Measurements from ENCODE around the gene TSSK3.
A peak's percentile ranks its signal among the peaks of the same experiment; 100 is the strongest.
"Not testable (repeated sequence)": the region's sequence is repeated elsewhere in the genome, so short reads cannot be mapped to it uniquely, and the experiment has no call there.

Gene TSSK3

DNA sequence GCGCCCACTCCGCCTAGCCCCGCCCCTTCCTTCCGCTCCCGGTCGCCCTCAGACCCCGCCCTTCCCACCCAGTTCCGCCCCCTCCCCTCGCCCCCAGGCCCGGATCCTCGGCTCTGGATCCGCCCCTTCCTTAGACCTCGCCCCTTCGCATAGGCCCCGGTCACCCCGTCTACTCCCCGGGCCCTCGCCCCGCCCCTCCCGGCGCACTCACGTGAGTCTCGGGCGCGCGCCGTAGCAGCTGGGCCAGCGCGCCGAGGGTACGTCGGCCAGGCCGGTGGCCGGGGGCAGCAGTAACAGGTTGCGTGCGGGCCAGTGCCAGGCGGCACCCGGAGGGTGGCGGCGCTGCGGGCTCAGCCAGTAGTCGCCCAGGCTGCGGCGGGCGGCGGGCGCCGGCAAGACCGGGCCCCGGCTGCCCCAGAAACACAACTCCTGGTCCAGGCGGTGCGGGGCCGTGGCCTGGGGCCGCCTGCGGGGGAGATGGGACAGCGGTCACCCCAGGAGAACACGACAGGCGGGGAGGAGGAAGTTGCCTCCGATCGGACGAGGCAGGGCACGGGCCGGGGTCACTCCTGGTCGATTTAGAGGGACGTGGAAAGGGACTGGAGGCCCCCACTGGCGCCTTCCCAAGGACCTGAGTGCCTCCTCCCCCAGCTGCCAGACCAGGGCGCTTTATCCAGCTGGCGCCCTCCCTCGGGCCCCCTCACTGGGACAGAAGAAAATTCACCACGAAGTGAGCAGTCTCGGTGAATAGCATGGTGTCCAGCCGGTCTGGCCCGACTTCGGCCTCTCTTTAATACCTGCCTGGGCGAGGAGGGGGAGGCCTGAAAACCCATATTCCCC, 10.7 kb upstream of the TSSK3 start:
- H3K36me3 ChIP-seq (ENCODE audit: control insufficient read depth in 2 of 2, insufficient read depth in 2 of 2, low read length in 2 of 2) = no peaks in the 10 kb centered on the region
- H3K4me3 ChIP-seq (ENCODE audit: low read length in 2 of 2) = peak overlapping the region; percentile 78 to 85
- H3K27me3 ChIP-seq (ENCODE audit: control insufficient read depth in 2 of 2, insufficient read depth in 2 of 2, low read length in 2 of 2) = no peaks in the 10 kb centered on the region
- peak overlapping the region; percentile 79 to 92 for H3K9ac ChIP-seq (ENCODE audit: low read depth in 1 of 2, low read length in 2 of 2)
- H3K9me3 ChIP-seq (ENCODE audit: control insufficient read depth in 2 of 2, low read length in 2 of 2) = no peaks in the 10 kb centered on the region
- H3K27ac ChIP-seq (ENCODE audit: low read depth in 2 of 2, low read length in 2 of 2) = peak overlapping the region; percentile 85 to 86
- H3K4me1 ChIP-seq (ENCODE audit: control insufficient read depth in 2 of 2, insufficient read depth in 2 of 2, low read length in 2 of 2) = peaks cover 7 to 16% of the 10 kb centered on the region in 2 donors

DNA sequence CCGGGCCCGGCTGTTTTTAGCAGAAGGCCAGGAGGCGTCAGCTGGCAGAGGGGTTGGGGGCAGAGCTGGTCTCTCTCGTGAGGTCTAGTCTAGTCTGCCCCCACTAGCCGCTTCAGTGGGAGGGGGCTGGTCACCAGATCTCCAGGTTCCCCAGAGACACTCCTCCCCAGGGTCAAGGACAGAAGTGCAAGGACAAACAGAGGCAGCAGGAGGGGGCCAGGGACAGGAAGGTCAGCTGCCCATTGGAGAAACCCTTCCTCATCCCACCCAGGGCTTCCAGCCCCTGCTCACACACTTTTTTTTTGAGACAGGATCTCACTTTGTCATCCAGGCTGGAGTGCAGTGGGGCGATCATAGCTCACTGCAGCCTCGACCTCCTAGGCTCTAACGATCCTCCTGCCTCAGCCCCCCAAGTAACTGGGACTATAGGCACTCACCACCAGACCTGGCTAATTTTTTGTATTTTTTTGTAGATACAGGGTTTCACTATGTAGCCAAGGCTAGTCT, 10.0 kb upstream of the TSSK3 start:
- Histone ChIP-seq H3K27ac (ENCODE audit: low read depth in 2 of 2, low read length in 2 of 2) (peak overlapping the region; percentile 85 to 86), H3K9ac (ENCODE audit: low read depth in 1 of 2, low read length in 2 of 2) (peak overlapping the region; percentile 79 to 92), H3K9me3 (ENCODE audit: control insufficient read depth in 2 of 2, low read length in 2 of 2) (no peaks in the 10 kb centered on the region), H3K27me3 (ENCODE audit: control insufficient read depth in 2 of 2, insufficient read depth in 2 of 2, low read length in 2 of 2) (no peaks in the 10 kb centered on the region), H3K4me1 (ENCODE audit: control insufficient read depth in 2 of 2, insufficient read depth in 2 of 2, low read length in 2 of 2) (peaks cover 7 to 16% of the 10 kb centered on the region in 2 donors), H3K4me3 (ENCODE audit: low read length in 2 of 2) (peak overlapping the region; percentile 73 to 78), H3K36me3 (ENCODE audit: control insufficient read depth in 2 of 2, insufficient read depth in 2 of 2, low read length in 2 of 2) (no peaks in the 10 kb centered on the region)

DNA sequence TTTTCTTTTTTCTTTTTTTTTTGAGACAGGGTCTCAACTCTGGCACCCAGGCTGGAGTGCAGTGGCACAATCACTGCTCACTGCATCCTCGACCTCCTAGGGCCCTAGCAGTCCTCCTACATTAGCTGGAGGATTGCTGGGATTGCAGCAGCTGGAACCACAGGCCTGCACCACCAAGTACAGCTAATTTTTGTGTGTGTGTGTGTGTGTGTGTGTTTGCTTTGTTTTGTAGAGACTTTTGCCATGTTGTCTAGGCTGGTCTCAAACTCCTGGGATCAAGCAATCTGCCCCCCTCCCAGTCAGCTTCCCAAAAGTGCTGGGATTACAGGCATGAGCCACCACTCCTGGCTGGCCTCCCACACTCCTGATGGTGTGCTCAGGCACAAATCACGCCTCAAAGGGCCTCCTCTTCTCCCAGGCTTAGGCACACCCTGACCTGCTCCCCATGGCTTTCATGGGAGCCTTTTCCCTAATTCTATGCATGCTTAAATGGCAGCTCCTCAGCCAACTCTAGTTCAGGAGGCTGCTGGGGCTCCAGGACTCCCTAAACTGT, 9.4 kb upstream of the TSSK3 start:
- peak overlapping the region in 1 of 2 donors; percentile 43 for H3K27ac ChIP-seq (ENCODE audit: low read depth in 2 of 2, low read length in 2 of 2)
- H3K4me1 ChIP-seq (ENCODE audit: control insufficient read depth in 2 of 2, insufficient read depth in 2 of 2, low read length in 2 of 2) = peaks cover 7 to 16% of the 10 kb centered on the region in 2 donors
- peak overlapping the region in 1 of 2 donors; percentile 92 for H3K9ac ChIP-seq (ENCODE audit: low read depth in 1 of 2, low read length in 2 of 2)
- no peaks in the 10 kb centered on the region for H3K27me3 ChIP-seq (ENCODE audit: control insufficient read depth in 2 of 2, insufficient read depth in 2 of 2, low read length in 2 of 2)
- no peak overlapping the region for H3K4me3 ChIP-seq (ENCODE audit: low read length in 2 of 2)
- H3K9me3 ChIP-seq (ENCODE audit: control insufficient read depth in 2 of 2, low read length in 2 of 2) = no peaks in the 10 kb centered on the region
- no peaks in the 10 kb centered on the region for H3K36me3 ChIP-seq (ENCODE audit: control insufficient read depth in 2 of 2, insufficient read depth in 2 of 2, low read length in 2 of 2)

DNA sequence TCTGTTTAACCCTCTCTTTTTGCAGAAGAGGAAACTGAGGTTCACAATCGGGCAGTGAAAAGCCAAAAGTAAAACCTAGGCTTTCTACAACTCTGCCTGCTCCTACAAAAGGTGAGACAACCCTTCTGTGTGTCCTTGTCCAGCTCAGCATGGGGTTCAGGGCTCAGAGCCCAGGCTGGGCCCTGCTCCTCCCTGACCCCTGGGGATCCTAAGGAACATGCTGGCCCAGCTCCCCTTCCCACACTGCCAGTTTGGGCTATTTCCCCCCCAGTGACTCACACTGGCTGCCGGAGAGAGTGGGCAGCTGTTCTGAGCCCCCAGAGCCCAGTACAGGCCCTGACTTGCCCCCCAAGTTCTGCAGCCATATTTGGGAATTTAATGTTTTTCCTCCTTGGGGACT, 8.9 kb upstream of the TSSK3 start:
- Histone ChIP-seq H3K9me3 (ENCODE audit: control insufficient read depth in 2 of 2, low read length in 2 of 2) (no peaks in the 10 kb centered on the region), H3K36me3 (ENCODE audit: control insufficient read depth in 2 of 2, insufficient read depth in 2 of 2, low read length in 2 of 2) (no peaks in the 10 kb centered on the region), H3K27me3 (ENCODE audit: control insufficient read depth in 2 of 2, insufficient read depth in 2 of 2, low read length in 2 of 2) (no peaks in the 10 kb centered on the region), H3K27ac (ENCODE audit: low read depth in 2 of 2, low read length in 2 of 2) (peak overlapping the region in 1 of 2 donors; percentile 43), H3K4me1 (ENCODE audit: control insufficient read depth in 2 of 2, insufficient read depth in 2 of 2, low read length in 2 of 2) (peaks cover 7 to 16% of the 10 kb centered on the region in 2 donors), H3K4me3 (ENCODE audit: low read length in 2 of 2) (no peak overlapping the region), H3K9ac (ENCODE audit: low read depth in 1 of 2, low read length in 2 of 2) (no peak overlapping the region)

DNA sequence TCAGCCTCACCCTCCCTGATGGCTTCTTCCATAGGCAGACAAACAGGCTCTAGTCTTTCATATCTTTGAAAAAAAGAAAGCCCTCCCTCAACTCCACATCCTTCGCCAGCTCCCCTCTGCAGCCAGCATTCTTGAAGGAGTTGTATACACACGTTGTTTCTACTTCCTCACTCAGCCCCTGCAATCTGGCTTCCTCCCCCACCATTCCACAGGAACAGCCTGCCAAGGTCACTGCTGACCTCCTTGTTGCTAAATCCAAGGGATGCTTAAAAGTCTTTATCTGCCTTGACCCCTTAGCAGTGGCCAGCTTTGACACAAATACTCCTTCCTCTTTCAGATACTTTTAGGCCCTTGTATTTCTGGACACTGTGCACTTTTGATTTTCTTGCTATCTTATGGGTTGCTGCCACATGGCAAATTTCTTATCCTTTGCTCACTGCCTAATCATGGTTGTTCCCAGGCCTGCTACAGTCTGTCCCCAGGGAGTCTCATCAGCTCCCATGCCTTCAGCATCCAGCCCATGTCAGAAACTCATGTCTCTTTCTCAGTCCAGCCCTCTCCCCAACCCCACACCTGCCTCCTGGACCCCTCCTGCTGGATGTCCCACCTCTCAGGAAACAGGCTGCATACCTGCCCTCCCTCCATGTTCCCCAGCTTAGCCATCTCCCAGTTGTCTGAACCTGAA, 8.3 kb upstream of the TSSK3 start:
- H3K27ac ChIP-seq (ENCODE audit: low read depth in 2 of 2, low read length in 2 of 2) = no peak overlapping the region
- no peak overlapping the region for H3K4me3 ChIP-seq (ENCODE audit: low read length in 2 of 2)
- no peaks in the 10 kb centered on the region for H3K9me3 ChIP-seq (ENCODE audit: control insufficient read depth in 2 of 2, low read length in 2 of 2)
- H3K4me1 ChIP-seq (ENCODE audit: control insufficient read depth in 2 of 2, insufficient read depth in 2 of 2, low read length in 2 of 2) = peaks cover 7 to 16% of the 10 kb centered on the region in 2 donors
- H3K27me3 ChIP-seq (ENCODE audit: control insufficient read depth in 2 of 2, insufficient read depth in 2 of 2, low read length in 2 of 2) = no peaks in the 10 kb centered on the region
- H3K9ac ChIP-seq (ENCODE audit: low read depth in 1 of 2, low read length in 2 of 2) = no peak overlapping the region
- no peaks in the 10 kb centered on the region for H3K36me3 ChIP-seq (ENCODE audit: control insufficient read depth in 2 of 2, insufficient read depth in 2 of 2, low read length in 2 of 2)

DNA sequence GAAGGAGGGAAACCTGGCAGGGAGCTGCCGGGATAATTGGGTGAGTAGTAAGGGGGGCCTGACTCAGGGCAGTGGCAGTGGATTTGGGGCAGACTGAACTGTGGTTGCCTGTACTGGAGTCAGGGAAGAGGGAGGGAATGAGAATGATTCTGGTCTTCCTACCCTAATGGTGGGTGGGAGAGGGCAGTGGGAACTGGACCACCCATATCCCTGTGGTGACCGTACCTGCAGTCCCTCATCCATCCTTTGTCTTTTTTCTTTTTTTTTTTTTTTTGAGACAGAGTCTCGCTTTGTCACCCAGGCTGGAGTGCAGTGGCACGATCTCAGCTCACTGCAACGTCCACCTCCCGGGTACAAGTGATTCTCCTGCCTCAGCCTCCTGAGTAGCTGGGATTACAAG, 6.6 kb upstream of the TSSK3 start:
- H3K9ac ChIP-seq (ENCODE audit: low read depth in 1 of 2, low read length in 2 of 2); H3K27me3 ChIP-seq (ENCODE audit: control insufficient read depth in 2 of 2, insufficient read depth in 2 of 2, low read length in 2 of 2); H3K27ac ChIP-seq (ENCODE audit: low read depth in 2 of 2, low read length in 2 of 2); H3K4me3 ChIP-seq (ENCODE audit: low read length in 2 of 2); H3K9me3 ChIP-seq (ENCODE audit: control insufficient read depth in 2 of 2, low read length in 2 of 2); H3K36me3 ChIP-seq (ENCODE audit: control insufficient read depth in 2 of 2, insufficient read depth in 2 of 2, low read length in 2 of 2): not testable (repeated sequence)
- peaks cover 7 to 15% of the 10 kb centered on the region in 2 donors for H3K4me1 ChIP-seq (ENCODE audit: control insufficient read depth in 2 of 2, insufficient read depth in 2 of 2, low read length in 2 of 2)

DNA sequence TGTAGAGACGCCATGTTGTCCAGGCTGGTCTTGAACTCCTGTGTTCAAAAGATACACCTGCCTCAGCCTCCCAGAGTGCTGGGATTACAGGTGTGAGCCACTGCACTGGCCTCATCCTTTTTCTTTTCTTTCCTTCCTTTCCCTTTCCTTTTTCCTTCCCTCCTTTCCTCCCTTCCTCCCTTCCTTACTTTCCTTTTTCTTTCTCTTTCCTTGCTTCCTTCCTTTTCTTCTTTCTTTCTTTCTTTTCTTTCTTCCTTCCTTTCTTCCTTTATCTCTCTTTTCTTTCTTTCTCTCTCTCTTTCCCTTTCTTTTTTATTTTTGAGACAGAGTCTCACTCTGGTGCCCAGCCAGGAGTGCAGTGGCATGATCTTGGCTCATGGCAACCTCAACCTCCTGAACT, 5.9 kb upstream of the TSSK3 start:
- H3K9me3 ChIP-seq (ENCODE audit: control insufficient read depth in 2 of 2, low read length in 2 of 2) = no peaks in the 10 kb centered on the region
- H3K9ac ChIP-seq (ENCODE audit: low read depth in 1 of 2, low read length in 2 of 2) = no peak overlapping the region
- H3K27me3 ChIP-seq (ENCODE audit: control insufficient read depth in 2 of 2, insufficient read depth in 2 of 2, low read length in 2 of 2) = no peaks in the 10 kb centered on the region
- H3K27ac ChIP-seq (ENCODE audit: low read depth in 2 of 2, low read length in 2 of 2) = no peak overlapping the region
- H3K36me3 ChIP-seq (ENCODE audit: control insufficient read depth in 2 of 2, insufficient read depth in 2 of 2, low read length in 2 of 2) = no peaks in the 10 kb centered on the region
- H3K4me1 ChIP-seq (ENCODE audit: control insufficient read depth in 2 of 2, insufficient read depth in 2 of 2, low read length in 2 of 2) = peaks cover 7 to 14% of the 10 kb centered on the region in 2 donors
- H3K4me3 ChIP-seq (ENCODE audit: low read length in 2 of 2) = no peak overlapping the region

DNA sequence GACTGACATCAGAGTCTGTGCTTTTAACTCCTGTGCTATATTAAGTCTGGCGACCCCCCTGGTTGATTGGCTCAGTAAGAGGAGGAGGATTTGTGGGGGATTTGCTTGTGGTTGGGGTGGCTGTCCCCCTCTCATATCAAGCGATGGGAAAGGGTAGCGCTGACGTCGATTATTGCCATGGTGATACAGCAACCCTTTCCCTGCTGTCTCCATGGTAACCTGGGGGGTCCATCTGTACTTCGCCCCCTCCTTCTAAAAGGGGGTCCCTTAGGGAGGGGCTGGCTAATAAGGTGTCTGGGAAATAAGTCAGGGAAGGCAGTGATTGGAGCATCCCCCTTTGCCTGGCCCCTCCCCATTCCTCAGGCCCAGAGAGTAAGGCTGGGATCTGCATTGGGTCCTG, 4.7 kb upstream of the TSSK3 start:
- no peak overlapping the region for H3K9ac ChIP-seq (ENCODE audit: low read depth in 1 of 2, low read length in 2 of 2)

DNA sequence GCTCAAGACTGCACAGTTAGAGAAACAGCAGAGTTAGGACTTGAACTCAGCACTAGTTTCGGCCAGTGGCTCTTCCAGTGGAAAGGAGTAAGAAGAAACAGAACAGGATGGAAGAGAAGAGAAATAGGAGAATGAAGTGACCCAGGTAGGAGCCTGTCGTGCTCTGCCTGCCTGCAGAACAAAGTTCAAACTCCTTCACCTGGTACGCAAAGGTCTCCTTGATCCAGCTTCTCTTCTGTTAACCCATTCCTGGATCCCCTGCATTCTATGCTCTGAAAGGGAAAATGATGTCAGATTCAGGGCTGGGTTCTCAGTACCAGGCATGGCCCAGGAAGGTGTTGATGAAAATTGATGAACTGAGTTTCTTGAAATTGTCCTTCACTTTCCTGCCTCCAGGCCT, 3.9 kb upstream of the TSSK3 start:
- Histone ChIP-seq H3K27me3 (ENCODE audit: control insufficient read depth in 2 of 2, insufficient read depth in 2 of 2, low read length in 2 of 2) (no peaks in the 10 kb centered on the region), H3K4me1 (ENCODE audit: control insufficient read depth in 2 of 2, insufficient read depth in 2 of 2, low read length in 2 of 2) (peaks cover 5 to 6% of the 10 kb centered on the region in 2 donors), H3K36me3 (ENCODE audit: control insufficient read depth in 2 of 2, insufficient read depth in 2 of 2, low read length in 2 of 2) (peaks cover 1 to 3% of the 10 kb centered on the region in 2 donors), H3K4me3 (ENCODE audit: low read length in 2 of 2) (no peak overlapping the region), H3K9ac (ENCODE audit: low read depth in 1 of 2, low read length in 2 of 2) (no peak overlapping the region), H3K9me3 (ENCODE audit: control insufficient read depth in 2 of 2, low read length in 2 of 2) (no peaks in the 10 kb centered on the region), H3K27ac (ENCODE audit: low read depth in 2 of 2, low read length in 2 of 2) (no peak overlapping the region)

More for the DNA sequence above, 4.7 kb upstream of the TSSK3 start:
- Histone ChIP-seq H3K4me1 (ENCODE audit: control insufficient read depth in 2 of 2, insufficient read depth in 2 of 2, low read length in 2 of 2) (peaks cover 5 to 12% of the 10 kb centered on the region in 2 donors), H3K27ac (ENCODE audit: low read depth in 2 of 2, low read length in 2 of 2) (no peak overlapping the region), H3K9me3 (ENCODE audit: control insufficient read depth in 2 of 2, low read length in 2 of 2) (no peaks in the 10 kb centered on the region), H3K36me3 (ENCODE audit: control insufficient read depth in 2 of 2, insufficient read depth in 2 of 2, low read length in 2 of 2) (no peaks in the 10 kb centered on the region), H3K4me3 (ENCODE audit: low read length in 2 of 2) (no peak overlapping the region), H3K27me3 (ENCODE audit: control insufficient read depth in 2 of 2, insufficient read depth in 2 of 2, low read length in 2 of 2) (no peaks in the 10 kb centered on the region)

DNA sequence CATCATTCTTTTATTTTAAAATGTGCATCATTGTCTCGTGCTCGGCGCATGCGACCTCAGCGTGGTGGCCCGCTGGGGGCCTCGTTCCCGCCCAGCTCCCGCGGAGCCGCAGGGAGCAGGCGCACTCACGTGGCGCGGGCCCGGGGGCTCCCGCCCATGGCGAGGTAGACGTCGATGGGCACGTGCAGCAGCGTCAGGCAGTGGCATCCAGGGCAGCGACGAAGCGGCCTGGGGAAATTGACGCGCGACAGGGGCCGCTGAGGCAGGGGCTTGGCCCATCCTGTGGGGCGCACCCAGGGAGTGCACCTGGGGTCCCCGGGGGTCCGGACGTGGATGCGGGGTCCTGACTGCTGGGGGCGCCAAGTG, 1.0 kb upstream of the TSSK3 start:
- H3K4me3 ChIP-seq (ENCODE audit: low read length in 2 of 2) = no peak overlapping the region
- H3K4me1 ChIP-seq (ENCODE audit: control insufficient read depth in 2 of 2, insufficient read depth in 2 of 2, low read length in 2 of 2) = peaks cover 5 to 6% of the 10 kb centered on the region in 2 donors
- no peaks in the 10 kb centered on the region for H3K27me3 ChIP-seq (ENCODE audit: control insufficient read depth in 2 of 2, insufficient read depth in 2 of 2, low read length in 2 of 2)
- no peak overlapping the region for H3K27ac ChIP-seq (ENCODE audit: low read depth in 2 of 2, low read length in 2 of 2)
- H3K9ac ChIP-seq (ENCODE audit: low read depth in 1 of 2, low read length in 2 of 2) = no peak overlapping the region
- peaks cover 18 to 22% of the 10 kb centered on the region in 2 donors for H3K36me3 ChIP-seq (ENCODE audit: control insufficient read depth in 2 of 2, insufficient read depth in 2 of 2, low read length in 2 of 2)
- H3K9me3 ChIP-seq (ENCODE audit: control insufficient read depth in 2 of 2, low read length in 2 of 2) = no peaks in the 10 kb centered on the region

Measured in mucosa of rectum (tissue), 2 donors.